ENCODE results near the gene RSPH9. TPM values are rescaled to one million over a fixed set of nuclear protein-coding genes. Genes with fewer than 3 reads are reported as not detected.
A peak's percentile ranks its signal among the peaks of the same experiment; 100 is the strongest.

RSPH9 gene
- total RNA-seq, 1 donor from 2014 or later: 0.30 TPM

GRCh38 chr6:43702171-43702533 lies 57.3 kb downstream of the RSPH9 start:
- Histone ChIP-seq H2AFZ (ENCODE audit: low read depth, low read length) (peak overlapping the region; percentile 51), H3K79me2 (ENCODE audit: insufficient read depth, low read length) (no peaks in the 10 kb centered on the region), H3K27me3 (ENCODE audit: insufficient read depth, low read length) (no peaks in the 10 kb centered on the region), H3K9me3 (ENCODE audit: insufficient read depth, low read depth, low read length) (no peaks in the 10 kb centered on the region), H3K9ac (ENCODE audit: low read length) (no peak overlapping the region), H3K4me2 (ENCODE audit: low read length) (peak overlapping the region; percentile 72), H3K27ac (ENCODE audit: low read depth, low read length) (peak overlapping the region; percentile 0), H4K20me1 (ENCODE audit: insufficient read depth, low read length) (no peaks in the 10 kb centered on the region), H3K36me3 (ENCODE audit: insufficient read depth, low read length) (no peaks in the 10 kb centered on the region), H3K4me1 (ENCODE audit: insufficient read depth, low read length) (peaks cover 25% of the 10 kb centered on the region), H3K4me3 (ENCODE audit: insufficient read depth, low read depth, low read length) (no peak overlapping the region)
- no peak for FAIRE-seq
- H3K36me3 Mint-ChIP-seq (ENCODE audit: low read depth, unreplicated experiment): no peaks in the 10 kb centered on the region
- H3K9me3 Mint-ChIP-seq (ENCODE audit: unreplicated experiment): no peaks in the 10 kb centered on the region
- DNase-seq (ENCODE audit: low read depth): no peak
- H3K4me1 Mint-ChIP-seq (ENCODE audit: low read depth, unreplicated experiment): peaks cover 23% of the 10 kb centered on the region
- TF ChIP-seq EZH2 (IDR thresholded peaks at IDR 0.05; ENCODE audit: insufficient read depth, low read length): no peak
- no peak for TF ChIP-seq CTCF (IDR thresholded peaks at IDR 0.05; ENCODE audit: insufficient read depth, low read depth, low read length)
- peaks cover 7% of the 10 kb centered on the region for H3K27me3 Mint-ChIP-seq (ENCODE audit: low read depth, unreplicated experiment)
- H3K27ac Mint-ChIP-seq (ENCODE audit: unreplicated experiment): peak overlapping the region; percentile 75
- H3K4me3 Mint-ChIP-seq (ENCODE audit: unreplicated experiment): no peak overlapping the region

- DNase-seq (ENCODE audit: low read depth): peak; percentile 71
- Mint-ChIP-seq H3K9me3 (ENCODE audit: unreplicated experiment) (no peaks in the 10 kb centered on the region), H3K4me1 (ENCODE audit: low read depth, unreplicated experiment) (peaks cover 23% of the 10 kb centered on the region), H3K36me3 (ENCODE audit: low read depth, unreplicated experiment) (no peaks in the 10 kb centered on the region), H3K27ac (ENCODE audit: unreplicated experiment) (peak overlapping the region; percentile 75), H3K27me3 (ENCODE audit: low read depth, unreplicated experiment) (peaks cover 8% of the 10 kb centered on the region), H3K4me3 (ENCODE audit: unreplicated experiment) (no peak overlapping the region)
- H3K9ac ChIP-seq (ENCODE audit: low read length): peak overlapping the region; percentile 40
- peak overlapping the region; percentile 51 for H2AFZ ChIP-seq (ENCODE audit: low read depth, low read length)
- peak overlapping the region; percentile 22 for H3K27ac ChIP-seq (ENCODE audit: low read depth, low read length)
- no peak overlapping the region for H3K4me3 ChIP-seq (ENCODE audit: insufficient read depth, low read depth, low read length)
- FAIRE-seq: no peak
- H3K27me3 ChIP-seq (ENCODE audit: insufficient read depth, low read length): peaks cover 2% of the 10 kb centered on the region
- H4K20me1 ChIP-seq (ENCODE audit: insufficient read depth, low read length): no peaks in the 10 kb centered on the region
- H3K79me2 ChIP-seq (ENCODE audit: insufficient read depth, low read length): no peaks in the 10 kb centered on the region
- H3K4me1 ChIP-seq (ENCODE audit: insufficient read depth, low read length): peaks cover 25% of the 10 kb centered on the region
- H3K36me3 ChIP-seq (ENCODE audit: insufficient read depth, low read length): no peaks in the 10 kb centered on the region
- no peak for TF ChIP-seq CTCF (IDR thresholded peaks at IDR 0.05; ENCODE audit: insufficient read depth, low read depth, low read length)
- TF ChIP-seq EZH2 (IDR thresholded peaks at IDR 0.05; ENCODE audit: insufficient read depth, low read length): no peak
- H3K9me3 ChIP-seq (ENCODE audit: insufficient read depth, low read depth, low read length): no peaks in the 10 kb centered on the region
- H3K4me2 ChIP-seq (ENCODE audit: low read length): peak overlapping the region; percentile 72
These were observed 58.0 kb downstream of the RSPH9 start for GRCh38 chr6:43702534-43703440.
